Measurements from ENCODE around the gene EEFSEC.

EEFSEC gene

DNA sequence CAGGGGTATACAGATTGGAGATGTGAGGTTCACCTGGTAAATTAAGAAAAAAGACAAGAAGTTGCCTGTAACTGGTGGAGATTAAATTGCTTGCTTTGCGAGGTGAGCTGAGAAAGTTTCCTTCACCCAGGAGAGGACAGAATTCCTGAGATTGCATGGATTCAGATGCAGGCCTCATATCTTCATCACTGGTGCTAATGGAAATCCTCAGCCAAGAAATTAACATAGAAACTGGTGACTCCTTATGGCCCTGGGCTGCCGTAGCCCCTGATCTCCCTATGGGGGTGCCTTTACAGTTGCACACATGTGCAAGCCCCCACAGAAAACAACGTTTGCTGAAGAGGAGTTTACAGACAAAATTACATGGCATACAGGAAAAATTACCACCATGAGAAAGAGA, 68.0 kb downstream of the EEFSEC start:
- no peak for DNase-seq

DNA sequence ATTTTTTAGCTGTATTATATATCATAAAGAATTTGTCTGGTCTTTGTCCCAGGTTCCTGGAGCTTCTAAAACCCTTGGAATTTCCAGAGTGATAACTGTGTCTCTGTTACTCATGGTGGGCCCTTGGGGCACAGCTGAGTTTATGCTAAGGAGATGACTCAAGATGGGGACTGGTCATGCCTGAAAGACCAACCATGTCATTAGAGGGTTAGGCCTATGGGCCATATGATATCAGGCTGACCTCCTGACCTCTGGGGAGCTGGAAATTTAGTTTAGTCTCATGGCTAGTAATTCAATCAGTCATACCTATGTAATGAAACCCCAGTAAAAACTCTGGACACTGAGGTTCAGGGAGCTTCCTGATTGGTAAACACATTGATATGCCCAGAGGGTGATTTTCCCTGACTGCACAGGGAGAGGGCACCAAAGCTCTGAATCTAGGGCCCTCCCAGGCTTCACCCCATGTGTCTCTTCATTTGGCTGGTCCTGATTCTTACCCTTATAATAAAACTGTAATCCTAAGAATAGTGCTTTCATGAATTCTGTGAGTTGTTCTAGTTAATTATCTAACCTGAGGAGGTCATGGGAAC, 69.6 kb downstream of the EEFSEC start:
- no peak for DNase-seq

DNA sequence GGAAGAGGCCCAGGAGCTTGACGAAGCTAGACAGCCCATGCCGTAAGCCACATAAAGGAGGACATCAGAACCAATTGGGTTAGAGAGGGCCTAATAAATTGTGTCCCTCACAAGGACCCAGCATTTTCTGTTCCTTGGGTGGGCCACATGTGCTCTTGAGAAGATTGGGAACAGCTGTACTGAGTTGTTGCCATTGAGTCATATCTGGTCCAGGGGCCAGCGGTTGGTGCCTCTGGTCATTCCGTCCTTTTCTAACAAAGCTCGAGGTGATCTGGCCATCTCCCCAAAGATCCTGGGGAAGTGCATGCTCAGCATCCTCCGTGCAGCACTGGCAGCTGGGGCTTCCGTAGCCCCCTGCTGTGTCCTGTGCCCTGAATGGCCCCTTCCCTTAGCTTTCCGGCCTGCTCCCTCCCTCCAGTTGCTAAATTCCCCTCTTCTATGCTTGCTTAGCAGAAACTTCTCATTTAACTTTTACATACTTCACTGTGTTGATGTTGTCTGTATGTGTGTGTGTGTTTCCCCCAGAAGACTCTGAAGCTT, 73.0 kb downstream of the EEFSEC start:
- DNase-seq = no peak

DNA sequence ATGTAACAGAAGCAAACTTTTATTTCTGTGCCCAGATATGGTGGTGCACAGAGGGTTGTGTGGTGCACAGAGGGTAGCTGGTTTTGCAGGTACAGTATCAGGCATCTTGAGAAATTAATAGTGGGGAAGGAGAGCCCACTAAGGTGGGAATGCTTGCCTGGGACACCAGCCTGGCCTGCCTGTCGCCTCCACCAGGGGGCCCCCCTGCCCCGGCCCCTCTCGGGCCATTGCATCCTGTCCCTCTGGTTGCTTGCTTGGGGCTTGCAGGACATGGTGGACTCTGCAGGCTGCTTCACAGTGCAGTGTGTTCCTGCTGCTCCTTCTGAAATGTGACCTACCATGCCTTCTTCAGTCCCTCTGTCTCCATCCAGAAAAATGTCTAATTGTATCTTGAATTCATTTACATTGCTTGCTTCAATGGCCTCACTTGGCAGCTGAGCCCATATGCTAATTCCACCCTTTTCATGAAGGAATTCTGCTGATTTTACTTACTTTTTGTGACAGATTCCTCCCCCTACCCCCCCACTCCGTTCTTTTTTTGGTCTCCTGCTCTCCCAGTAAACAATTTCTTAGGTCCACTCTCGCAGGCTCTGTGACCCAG, 73.6 kb downstream of the EEFSEC start:
- peak; percentile 12 for DNase-seq

DNA sequence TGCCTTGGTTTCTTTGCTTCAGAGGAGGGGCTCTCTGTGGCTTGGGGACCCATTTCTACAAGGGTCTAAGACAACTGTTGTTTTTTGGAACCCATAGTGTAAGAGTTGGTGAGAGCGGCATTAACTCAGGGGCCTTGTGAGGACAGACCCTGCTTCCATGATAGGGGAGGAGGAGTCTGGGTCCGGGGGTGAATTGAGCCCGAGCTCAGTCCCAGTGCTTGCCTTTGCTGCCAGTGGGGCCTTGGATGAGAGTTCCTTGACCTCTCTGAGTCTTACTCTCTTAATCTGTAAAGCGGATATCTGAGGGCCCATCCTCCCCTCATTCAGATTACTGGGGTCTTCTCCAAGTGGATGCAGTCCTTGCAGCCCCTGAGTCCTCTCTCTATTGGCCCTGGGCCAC, 74.2 kb downstream of the EEFSEC start:
- DNase-seq = no peak

DNA sequence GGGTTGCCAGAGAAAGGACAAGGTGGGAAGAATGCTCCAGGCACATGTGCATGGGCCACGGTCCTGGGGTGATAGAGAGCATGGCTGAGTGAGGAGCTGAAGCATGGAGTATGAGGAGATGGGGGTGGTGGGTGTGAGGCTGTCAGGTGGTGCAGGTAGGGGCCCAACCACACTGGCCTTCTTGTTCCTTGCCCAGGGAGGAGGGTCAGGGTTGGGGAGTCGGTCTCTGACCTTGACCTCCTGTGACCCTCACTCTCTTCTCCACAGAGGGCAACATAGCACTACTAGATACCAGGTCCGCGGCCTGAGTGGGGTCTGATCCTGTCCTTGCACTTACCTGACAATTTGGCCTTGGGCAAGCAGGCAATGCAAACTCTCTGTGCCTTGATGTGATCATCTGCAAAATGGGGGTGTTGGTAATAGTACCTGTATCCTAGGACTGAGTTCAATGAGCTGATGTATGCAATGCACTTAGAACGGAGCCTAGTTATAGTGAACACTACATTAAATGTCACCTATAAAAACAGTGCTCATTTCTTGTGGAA, 75.2 kb downstream of the EEFSEC start:
- no peak for DNase-seq

DNA sequence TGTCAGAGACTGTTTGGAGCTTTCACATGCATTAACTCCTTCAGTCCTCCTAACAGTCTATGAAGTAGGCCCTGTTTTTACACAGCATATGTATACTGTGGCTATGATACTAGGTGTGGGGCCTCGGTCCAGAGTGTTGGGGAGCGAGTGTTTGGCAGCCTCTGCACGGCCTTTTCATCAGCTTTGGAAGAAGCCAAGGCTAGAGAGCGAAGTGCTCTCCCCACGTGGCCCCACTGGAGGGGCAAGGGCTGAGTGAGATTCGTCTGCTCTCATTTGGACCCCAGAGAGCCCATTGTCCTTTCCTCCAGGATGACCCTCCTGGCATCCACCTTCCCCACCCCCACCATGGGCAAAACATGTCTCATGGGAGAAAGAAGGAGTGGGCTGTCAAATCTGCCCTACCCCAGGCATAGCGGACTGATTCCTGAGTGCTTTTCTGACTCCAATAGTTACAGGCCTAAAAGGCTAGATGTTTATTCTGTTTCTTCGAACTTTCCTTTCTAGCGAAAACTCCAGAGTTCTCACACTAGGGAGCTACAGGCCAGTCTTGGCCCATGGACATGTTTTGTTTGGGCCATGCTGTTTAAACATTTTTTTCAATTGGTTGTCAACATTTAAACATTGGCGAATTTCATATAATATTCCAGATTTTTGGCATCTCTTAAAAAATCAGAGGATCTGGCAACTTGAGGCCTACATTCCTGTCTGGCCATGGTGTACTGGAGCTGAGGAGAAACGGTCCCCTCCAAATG, 76.0 kb downstream of the EEFSEC start:
- no peak for DNase-seq

DNA sequence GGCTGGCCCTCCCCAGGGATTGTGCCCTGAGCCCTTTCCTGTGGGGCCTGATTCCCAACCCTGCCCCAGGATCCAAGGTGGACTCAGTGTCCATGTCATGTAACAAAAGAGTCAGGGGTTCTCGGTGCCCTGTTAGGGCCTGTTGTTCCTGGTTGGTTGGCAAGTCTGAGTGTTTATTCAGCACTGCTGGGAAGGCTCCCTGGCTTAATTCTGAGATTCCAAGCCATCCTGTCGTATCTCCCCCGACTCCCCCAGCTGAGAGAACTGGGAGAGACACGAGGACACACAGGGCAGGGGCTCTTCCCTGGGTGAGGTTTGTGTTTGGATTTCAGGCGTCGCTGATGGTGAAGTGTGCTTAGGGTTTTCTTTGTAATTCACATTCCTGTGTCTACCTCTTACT, 78.3 kb downstream of the EEFSEC start:
- DNase-seq = no peak

DNA sequence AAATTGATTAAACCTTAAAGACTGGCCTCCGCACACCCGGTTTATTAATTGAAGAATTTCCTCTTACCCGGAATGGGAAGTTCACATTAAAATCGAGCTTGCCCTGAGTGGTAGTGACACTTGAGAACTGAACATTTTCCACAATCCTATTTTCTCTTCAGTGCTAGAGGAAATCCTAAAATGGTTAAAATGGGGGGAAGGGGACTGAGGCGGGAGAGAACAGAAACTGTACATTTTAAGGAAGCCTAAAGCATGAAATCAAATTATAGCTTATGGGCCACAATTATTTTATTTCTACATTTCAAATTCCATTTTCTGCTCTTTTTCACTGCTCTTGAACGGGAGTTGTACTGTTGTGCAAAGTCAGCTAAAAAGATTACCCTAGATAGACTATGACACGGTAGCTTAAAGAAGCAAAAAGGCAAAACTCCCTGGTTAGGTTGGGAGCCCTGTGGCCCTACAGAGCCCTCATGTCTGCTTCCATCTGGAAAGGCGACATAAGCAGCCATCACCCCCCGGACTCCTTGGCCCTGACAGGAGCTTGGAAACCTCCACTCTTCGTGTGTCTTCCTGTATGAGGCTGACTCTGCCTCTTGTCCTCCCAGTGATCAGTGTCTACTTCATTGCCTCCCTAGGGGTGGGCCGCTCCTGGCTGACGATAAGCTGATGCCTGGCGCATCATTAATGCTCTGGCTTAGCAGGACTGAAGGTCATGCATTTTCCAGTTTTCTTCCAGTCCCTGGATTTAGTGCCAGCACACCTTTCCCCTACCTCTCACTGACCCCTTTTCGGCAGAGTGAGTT, 79.3 kb downstream of the EEFSEC start:
- no peak for DNase-seq

DNA sequence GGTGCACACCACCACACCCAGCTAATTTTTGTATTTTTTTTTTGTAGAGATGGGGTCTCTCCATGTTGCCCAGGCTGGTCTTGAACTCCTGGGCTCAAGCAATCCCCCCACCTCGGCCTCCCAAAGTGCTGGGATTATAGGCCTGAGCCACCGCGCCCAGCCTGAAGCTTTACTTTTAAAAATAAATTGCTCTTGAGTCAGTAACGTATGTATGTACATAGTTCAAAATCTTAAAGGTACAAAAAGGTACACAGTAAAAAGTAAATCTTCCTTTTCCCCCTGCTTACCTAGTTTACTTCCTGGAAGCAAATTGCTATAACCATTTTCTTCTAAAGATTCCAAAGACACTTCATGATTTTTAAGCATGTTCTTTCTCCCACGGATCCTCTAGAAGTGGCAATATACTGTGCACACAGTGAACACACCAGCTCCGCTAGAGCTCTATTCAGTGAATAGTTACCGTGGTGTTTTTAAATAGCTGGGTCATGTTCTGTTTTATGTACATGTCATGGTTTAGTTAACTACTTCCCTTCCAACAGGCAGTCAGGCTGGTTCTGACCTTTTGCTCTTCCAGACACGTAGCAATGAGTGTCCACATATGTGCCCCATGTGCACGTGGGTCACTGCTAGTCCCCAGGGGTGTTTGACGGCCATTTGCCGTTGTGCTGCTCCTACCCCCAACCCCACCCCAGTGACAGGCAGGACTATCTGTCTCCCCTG, 82.1 kb downstream of the EEFSEC start:
- DNase-seq = no peak

DNA sequence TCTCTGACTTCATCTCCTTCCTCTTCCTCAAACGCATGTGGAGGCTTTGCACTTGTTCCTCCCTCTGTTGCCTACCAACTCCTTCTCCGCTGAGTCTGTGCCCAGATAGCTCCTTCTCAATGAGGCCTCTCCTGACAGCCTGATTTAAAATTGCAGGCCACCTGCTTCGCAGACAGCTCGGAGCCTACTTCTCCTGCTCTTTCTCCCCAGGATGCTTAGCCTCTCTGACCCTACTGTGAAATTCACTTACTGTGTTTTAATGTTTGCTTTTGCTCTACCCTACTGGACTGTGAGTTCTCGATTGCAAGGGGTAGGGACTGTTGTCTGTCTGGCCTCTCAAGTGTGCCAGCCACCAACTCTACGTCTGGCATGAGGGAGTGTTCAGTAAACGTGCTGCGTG, 83.4 kb downstream of the EEFSEC start:
- no peak for DNase-seq

DNA sequence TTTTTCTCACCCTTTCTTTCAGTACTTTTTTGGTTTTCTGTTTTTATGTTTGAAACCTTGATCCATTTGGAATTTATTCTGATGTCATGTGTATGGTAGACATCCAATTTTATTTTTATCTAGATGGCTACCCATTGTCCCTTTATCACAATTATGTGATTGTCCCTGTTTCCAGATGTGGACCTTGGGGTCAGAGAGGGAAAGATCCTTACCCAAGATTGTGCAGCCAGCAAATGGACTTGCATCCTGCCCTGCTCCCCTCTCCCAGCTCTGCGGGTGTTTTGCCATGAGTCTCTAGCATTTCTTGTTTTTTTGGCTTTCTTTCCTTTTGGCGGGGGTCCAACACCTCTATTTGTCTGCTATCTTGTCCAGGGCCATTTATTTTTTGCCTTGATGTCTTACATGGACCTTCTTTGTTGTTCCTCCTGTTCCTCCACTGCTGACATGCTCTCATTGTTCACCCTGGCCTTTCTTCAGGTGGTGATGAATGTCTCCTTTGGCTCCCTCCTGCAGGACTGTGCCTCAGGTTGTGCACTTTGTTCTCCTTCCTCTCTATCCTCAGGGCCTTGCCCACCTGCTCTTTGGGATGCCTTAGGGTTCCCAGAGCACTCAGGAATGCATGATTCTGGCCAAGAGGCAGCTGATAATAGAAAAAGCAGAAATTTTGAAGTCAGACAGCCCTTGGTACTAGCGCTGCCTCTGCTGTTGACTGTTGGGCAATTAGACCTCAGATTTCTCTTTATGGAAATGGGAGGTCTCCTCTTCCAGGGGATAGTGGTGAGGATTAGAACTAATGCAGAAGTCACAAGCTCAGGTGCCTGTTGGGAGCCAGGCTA, 84.3 kb downstream of the EEFSEC start:
- no peak for DNase-seq

DNA sequence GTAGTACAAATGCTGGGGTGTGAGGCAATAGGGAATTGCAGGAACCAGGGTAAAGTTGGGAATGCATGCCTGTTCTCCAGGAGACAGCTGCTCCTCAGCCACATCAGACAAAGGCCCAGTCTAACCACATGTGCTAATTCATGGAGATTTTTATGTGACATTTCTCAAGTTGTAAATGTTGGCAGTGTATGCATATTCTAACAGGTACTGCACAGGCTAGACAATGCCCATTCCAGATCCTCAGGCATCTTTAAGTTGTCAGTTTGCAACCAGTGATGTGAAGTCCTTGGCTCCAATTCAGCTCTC, 84.9 kb downstream of the EEFSEC start:
- no peak for DNase-seq

DNA sequence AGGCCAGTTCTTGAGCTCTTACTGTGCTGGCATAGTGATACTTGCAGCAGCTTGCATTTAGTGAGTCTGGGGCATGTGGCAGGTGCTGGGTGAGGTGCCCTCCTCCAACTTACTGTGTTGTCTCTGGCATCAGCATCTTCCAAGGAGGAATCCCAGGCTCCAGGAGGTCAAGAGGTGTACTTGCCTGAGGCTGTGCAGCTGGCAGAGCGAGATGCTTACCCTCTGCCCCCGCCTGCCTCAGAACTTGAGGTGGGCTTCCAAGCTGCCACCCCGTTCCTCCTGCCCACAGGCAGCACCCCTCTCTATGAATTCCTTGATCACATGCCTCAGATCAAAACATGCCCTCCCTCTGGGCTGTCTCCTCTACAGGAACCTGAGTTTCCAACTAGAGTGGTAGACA, 86.0 kb downstream of the EEFSEC start:
- DNase-seq = no peak

DNA sequence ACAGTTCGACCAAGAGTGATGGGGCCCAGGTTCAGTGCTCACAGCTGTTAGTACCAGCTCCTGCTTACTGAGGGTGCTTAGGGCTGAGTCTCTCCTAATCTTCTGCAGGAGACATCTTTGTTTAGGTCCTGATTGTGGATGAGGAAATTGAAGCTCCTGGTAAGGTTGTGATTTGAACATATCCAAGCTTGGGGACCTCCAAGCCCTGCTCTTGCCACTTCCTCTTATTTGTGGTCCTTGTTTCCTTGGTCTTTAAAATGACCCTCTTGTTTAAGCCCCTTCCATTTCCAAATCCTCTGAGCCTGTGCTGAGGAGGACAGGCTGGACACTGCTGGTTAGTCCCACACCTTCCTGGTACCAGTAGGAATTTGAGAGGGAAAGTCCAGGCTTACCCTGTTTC, 87.0 kb downstream of the EEFSEC start:
- no peak for DNase-seq

DNA sequence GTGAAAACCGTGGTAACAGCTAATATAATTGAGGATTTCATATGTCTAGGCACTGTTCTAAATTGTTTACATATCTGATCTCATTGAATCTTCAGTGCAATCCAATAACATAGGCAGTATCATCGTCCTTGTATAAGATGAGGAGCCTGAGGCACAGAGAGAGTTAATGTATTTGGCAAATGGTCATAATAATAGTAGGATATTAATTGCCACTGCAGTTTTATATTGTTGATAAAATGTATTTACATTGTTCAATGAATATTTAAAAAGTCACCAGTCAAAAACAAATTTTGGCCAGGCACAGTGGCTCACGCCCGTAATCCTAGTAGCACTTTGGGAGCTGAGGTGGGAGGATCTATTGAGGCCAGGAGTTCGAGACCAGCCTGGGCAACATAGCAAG, 88.5 kb downstream of the EEFSEC start:
- DNase-seq = no peak

DNA sequence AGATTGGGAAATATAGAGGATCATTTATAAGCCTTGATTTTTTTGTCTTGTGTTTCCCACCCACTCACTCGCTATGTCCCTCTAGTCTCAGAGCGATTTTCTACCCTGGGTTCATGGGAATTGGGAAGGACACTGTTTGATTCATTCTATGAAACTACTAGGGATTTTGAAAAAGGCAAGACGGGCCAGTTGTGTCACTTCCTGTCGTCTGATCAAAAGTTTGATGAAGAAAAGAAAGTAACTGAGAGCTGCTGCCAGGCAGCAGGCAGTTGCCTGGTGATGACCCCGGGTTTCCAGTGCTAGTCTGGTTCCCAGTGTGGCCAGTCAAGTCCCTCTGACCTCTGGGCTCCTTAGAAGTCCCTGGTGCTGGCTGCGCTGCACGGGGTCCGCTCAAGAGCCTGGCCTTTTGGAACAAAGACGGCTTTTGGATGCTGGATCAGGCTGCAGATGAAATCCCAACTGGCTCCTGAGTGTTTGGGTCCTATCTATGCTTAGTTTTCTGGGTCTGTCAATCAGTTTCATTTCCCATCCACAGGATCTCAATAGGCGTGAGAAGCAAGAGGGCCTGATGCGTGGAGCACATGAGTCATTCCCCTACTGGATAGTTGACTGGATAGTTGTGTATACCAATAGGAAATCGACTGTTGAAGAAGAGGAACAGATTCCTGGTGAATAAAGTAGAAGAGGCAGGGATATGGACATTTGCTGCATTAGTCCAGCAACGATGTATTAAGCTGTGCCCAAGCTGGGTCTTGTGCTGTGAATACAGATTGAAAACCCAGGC, 89.7 kb downstream of the EEFSEC start:
- DNase-seq = peak; percentile 13

DNA sequence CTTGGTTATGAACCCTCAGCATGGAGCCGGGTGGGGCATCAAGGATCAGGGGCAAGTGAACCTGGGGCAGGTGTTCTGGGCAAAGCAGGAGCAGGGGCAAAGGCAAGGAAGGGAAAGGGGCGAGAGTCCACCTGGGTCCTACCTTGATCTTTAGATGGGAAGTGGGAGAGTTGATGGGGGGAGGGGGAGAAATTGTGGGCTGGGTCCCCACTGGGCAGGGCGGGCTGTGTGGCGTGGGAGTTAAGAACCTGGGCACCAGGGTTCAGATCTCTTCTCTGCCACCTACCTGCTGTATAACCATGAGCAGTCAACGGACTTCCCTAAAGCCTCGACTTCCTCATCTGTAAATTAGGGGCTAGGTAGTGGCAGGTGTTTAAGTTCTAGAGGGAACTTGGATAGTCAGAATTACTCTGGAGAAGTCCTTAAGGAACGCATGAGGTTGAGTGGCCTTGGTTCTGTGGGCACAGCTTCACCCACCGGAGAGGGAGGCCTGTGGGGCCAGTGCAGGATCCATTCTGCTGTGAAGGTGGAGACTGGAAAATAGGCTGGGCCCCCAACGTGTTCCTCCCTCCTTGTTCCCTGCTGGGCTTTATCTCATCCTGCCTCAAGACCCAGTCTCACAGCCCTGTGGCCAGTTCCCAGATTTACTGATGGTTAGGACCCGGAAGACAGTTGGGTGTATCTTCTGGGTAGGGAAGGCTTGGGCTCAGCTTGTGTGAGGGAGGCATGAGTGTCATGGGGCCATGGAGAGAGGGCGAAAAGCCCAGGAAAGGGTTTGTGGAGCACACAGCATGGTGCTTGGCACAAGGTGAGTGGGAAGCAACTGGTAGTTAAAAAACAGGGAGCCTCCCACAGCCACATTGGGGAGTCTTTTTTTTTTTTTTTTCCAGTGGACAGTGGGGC, 90.6 kb downstream of the EEFSEC start:
- no peak for DNase-seq

DNA sequence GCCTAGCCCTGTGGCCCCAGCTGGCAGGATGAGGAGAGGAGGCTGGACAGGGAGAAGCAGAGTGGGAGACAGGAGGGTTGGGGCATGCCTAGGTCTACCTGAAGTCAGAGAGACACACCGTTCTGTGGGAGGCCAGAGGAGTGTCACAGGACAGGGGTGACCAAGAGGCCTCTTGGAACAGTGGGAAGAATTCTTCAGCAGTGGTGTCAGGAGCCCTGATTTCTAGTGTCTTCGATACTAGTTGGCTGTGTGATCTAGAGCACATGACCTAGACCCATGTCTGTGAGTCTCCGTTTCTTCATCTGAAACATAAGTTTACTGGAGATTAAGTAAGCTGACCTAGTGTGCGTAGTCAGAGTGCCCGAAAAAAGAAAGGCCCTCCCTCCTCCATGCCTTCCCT, 92.2 kb downstream of the EEFSEC start:
- DNase-seq = no peak

Data from stimulated activated CD4-positive, alpha-beta T cell treated with anti-CD3 and anti-CD28 coated beads, Interleukin-1b, Interleukin-23, amount 100 ng/mL, for 48 hours (primary cell).